AG09309 (cell line): ENCODE data around the gene RHOG.

ENCODE experiments used
- DNase-seq: peaks from one replicate; pipeline ENCODE4 v3.0.0-alpha.2; 2010; ENCODE audit warnings: low read depth
- H3K4me3 ChIP-seq: 2 replicates; pipeline ENCODE4 v1.5.1; 2011; ENCODE audit warnings: mild to moderate bottlenecking, low read depth, low read length, moderate library complexity; ENCODE audit not compliant: control insufficient read depth
- TF ChIP-seq, protein P1 (sequence below): IDR thresholded peaks from 2 replicates; pipeline ENCODE4 v1.5.1; 2011; ENCODE audit warnings: mild to moderate bottlenecking, low read depth, low read length, inconsistent platforms; ENCODE audit not compliant: insufficient read depth, control insufficient read depth; ENCODE audit errors: missing control alignments

RHOG gene

DNA sequence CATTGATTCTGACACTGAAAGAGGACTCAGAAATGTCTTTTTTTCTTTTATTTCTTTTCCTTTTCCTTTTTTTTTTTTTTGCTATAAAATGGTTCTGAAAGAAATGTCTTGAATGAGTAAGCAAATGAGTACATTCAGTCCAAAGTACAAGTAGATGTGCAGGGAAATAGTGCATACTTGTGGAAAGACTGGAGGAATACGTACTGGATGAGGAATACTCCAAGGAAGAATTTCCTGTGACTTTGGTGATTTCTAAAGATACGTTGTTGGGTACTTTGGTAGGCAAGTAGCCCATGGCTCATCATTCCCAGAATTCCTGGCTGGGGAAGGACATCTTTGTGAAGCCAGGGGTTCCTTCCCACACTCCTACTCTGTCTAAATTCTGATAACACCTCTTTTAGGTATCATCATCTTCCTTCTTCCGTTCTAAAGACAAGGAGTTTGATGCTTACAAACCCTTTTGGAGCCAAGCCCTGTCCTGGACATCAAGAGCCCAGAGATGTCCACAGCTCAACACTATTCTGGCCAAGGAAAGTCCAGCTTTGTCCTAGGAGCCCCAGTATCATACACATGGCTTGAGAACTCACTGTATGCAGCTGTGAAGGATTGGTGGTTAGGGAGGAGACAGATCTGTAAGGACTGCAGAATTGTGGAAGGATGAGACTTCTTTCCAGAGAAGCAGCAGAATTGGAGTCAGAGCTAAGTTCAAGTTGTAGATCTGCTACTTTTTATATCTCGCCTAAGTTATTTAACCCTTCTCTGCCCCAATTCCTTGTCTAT, 38.6 kb downstream of the RHOG start:
- no peak overlapping the region for H3K4me3 ChIP-seq
- DNase-seq, result no peak

DNA sequence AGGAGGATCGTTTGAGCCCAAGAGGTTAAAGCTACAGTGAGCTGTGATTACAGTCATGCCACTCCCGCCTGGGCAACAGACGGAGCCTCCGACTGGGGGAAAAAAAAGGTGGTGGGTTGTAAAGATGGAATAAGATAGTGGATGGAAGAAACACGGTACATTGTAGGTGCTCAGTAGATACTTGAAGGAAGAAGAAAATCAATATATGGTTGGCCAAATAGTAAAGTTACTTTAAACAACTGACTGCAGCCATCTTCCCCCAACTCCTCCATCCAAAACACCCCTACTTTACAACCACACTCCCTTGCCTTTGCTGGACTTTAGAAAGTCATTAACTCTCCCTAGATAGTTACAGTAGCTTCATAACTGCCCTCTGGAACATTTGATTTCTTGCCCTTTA, 40.9 kb downstream of the RHOG start:
- no peak overlapping the region for H3K4me3 ChIP-seq
- no peak for DNase-seq
- TF ChIP-seq, protein P1, sequence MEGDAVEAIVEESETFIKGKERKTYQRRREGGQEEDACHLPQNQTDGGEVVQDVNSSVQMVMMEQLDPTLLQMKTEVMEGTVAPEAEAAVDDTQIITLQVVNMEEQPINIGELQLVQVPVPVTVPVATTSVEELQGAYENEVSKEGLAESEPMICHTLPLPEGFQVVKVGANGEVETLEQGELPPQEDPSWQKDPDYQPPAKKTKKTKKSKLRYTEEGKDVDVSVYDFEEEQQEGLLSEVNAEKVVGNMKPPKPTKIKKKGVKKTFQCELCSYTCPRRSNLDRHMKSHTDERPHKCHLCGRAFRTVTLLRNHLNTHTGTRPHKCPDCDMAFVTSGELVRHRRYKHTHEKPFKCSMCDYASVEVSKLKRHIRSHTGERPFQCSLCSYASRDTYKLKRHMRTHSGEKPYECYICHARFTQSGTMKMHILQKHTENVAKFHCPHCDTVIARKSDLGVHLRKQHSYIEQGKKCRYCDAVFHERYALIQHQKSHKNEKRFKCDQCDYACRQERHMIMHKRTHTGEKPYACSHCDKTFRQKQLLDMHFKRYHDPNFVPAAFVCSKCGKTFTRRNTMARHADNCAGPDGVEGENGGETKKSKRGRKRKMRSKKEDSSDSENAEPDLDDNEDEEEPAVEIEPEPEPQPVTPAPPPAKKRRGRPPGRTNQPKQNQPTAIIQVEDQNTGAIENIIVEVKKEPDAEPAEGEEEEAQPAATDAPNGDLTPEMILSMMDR, result no peak

More for the DNA sequence above, 38.6 kb downstream of the RHOG start:
- TF ChIP-seq, protein P1, result no peak

DNA sequence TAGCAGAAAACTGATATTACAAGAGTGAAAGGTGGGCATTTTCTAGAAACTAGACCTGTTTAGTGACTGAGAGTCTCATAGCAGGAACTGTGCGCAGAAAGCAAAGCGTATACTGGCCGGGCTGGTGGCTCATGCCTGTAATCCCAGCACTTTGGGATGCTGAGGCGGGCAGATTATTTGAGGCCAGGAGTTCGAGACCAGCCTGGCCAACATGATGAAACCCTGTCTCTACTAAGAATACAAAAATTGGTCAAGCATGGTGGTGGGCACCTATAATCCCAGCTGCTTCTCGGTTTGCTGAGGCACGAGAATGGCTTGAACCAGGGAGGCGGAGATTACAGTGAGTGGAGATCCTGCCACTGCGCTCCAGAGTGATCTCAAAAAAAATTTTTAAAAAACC, 41.6 kb downstream of the RHOG start:
- H3K4me3 ChIP-seq, result no peak overlapping the region
- no peak for DNase-seq
- TF ChIP-seq, protein P1, result no peak

DNA sequence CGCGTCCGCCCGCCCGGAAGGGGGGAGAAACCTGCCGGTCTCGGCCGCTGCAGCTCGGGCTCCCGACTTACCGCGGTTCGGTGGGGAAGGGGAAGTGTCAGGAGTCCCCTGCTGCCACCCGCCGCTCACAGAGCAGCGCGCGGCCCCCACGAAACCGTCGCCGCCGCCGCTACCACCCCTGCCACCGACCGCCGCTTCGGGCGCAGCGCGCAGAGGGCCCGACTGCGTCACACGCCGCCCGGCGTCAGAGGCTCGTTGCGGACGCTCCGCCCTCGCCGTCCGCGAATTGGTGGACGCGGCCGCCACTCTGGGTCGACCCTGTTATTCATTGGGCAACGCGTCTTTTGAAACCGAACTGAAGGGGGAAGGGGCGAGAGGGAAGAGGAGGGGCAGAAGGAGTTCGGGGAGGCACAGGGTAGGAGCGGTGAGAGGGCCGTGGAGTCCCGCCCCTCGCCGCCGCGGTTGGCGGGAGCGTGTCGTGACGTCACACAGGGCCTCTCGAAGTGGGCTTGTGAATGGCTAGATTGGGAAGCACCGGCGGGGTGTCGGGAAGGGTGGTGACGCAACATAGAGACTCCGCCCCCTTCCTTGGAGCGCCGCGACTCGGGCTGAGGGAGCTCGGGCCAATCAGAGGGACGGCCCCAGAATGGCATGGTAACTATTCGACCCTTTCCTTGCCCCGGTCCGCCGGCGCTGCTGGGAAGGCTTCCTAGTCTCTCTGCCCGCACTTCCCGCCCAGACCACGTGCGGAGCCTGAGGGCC, 43.2 kb downstream of the RHOG start, which contains the start of gene NUP98:
Gene NUP98, minus strand, starts transcription at position 226 of the 762 bp plus-strand sequence. CDS start 15,437 bp downstream, outside the sequence.
- TF ChIP-seq, protein P1, result no peak
- H3K4me3 ChIP-seq, result peak within 1 kb of the TSS; percentile 67
- DNase-seq, result peak; percentile 99

DNA sequence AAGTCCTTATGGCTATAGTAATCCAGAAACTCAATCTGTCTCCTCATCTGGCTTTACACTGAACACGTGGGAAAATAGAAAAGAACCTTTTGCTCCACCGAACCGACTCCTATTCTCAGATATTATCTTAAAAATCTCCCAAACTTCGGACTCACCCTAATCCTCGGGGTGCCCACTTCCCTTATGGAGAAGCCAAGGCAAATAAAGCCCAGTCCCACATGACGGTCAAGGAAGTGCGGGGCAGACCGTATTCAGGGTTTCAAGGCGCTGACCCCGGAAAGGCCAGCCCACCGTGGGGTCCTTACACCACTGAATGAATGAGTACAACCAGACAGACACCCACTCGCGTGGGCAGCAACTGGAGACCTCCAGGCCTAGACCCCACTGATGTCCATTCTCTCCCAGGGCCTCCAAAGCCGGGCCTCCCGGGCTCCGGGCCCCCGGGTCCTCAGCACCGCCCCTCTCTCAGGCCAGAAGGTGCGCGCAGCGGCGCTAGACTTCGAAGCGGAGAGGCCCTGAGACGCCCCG, 43.9 kb downstream of the RHOG start:
- TF ChIP-seq, protein P1, result no peak
- H3K4me3 ChIP-seq, result peak overlapping the region; percentile 67
- DNase-seq, result no peak

DNA sequence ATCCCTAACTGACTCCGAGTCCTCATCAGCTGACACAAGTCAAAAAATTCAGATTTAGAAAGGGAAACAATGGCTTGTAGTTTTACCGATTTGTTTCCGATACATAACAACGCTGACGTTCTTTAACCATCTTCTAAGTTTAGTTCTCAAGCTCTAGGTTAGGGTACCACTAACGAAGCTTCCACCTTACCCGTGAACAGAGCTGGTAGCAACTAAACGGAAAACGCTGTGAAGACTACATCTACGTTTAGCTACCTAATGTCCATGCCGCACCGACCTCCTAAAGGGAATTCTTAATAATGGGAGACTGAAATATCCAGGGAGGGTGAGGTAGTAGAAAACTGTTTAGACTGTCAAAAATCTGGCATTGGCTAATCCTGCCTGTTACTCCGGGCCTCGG, 44.4 kb downstream of the RHOG start:
- TF ChIP-seq, protein P1, result no peak
- no peak for DNase-seq
- H3K4me3 ChIP-seq, result peak overlapping the region; percentile 67
